GM13976 (cell line): ENCODE measurements around the gene COA3.

Experiments used
- DNase-seq: peaks from one replicate; pipeline ENCODE4 v3.0.0; 2012; ENCODE audit warnings: low spot score
- CTCF ChIP-seq: IDR thresholded peaks from 2 replicates; pipeline ENCODE4 v1.5.1; 2012; ENCODE audit warnings: borderline replicate concordance, mild to moderate bottlenecking; ENCODE audit not compliant: insufficient read depth; ENCODE audit errors: extremely low read depth, missing control alignments, control extremely low read depth
- in situ Hi-C: fragments of 300-500 bp; cut with MboI; formaldehyde crosslinking; loops from one replicate; pipeline ENCODE4 v1.12.0; 2022; ENCODE audit warnings: low sequenced_read_pairs, mixed read lengths, inconsistent platforms; ENCODE audit not compliant: unreplicated experiment

Gene COA3

GRCh38 chr17:42798383-42799380 lies at the start of gene COA3, which contains the start of gene CNTD1:
TSS of gene COA3 (minus strand) at chr17:42798704. CDS start at chr17:42798681, 23 bp downstream.
TSS of gene CNTD1 (plus strand) at chr17:42798861. CDS start at chr17:42799068, 207 bp downstream.
- peak; percentile 96 for DNase-seq
- in situ Hi-C loops: no loop called here
- no peak for TF ChIP-seq CTCF

GRCh38 chr17:42848093-42848492 lies 49.6 kb upstream of the COA3 start:
- in situ Hi-C loops: no loop called here
- DNase-seq: no peak
- TF ChIP-seq CTCF: no peak

GRCh38 chr17:42846594-42847280 lies 48.2 kb upstream of the COA3 start:
- in situ Hi-C loops: no loop called here
- TF ChIP-seq CTCF: no peak
- no peak for DNase-seq

GRCh38 chr17:42845918-42846593 lies 47.6 kb upstream of the COA3 start:
- TF ChIP-seq CTCF: no peak
- no peak for DNase-seq
- in situ Hi-C loops: no loop called here

- in situ Hi-C loops: no loop called here
- TF ChIP-seq CTCF: no peak
- no peak for DNase-seq
Measured at GRCh38 chr17:42845556-42845917, 47.0 kb upstream of the COA3 start.
